ENCODE results near the gene HLA-G.

The HLA-G gene

DNA sequence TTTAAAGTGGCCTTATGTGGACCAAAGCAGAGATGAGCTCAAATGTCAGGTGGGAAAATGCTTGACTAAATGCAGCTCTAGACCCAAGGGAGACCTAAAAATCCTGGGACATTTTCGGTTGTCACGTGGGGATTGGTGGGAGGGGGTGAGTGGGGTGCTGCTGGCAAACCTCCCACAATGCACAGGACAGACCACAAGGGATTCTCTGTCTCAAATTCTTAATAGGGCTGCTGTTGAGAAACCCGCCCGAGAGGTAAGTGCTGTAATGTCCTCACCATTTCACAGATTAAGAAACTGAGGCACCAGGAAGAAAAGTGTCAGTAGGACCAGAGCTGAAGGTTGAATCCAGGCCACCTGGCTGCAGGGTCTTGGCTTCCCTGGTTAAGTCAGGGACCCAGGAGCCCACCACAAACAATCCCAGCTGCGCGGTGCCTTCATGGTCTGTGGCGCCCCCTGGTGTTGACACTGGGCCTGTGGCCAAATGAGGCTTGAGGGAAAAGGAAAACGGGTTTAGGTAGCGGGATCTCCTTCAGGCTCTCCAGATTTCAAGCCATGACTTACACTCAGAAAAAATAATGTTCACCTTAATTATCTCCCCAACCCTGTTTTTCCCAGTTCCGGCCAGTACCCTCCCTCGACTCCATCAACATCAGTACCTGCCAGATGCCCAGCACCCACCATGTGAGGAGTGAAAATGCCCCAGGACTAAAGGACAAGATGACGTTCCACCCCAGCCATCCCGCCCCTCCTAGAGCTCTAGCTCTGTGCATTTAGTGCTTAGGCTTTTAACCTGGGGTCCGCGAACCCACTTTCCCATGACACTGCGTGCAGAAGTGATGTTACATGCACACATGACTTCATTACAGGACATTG lies 7.2 kb downstream of the HLA-G start:
- Histone ChIP-seq H2AFZ (ENCODE audit: low read depth) (peak overlapping the region; percentile 38; the same call in 1 of the 2 replicates), H3K4me2 (no peak overlapping the region; the same call in 1 of the 2 replicates), H3K9ac (no peak overlapping the region), H3K4me1 (ENCODE audit: low read depth, poor library complexity, severe bottlenecking) (no peaks in the 10 kb centered on the region), H3K27ac (no peak overlapping the region), H4K20me1 (ENCODE audit: insufficient read depth) (no peaks in the 10 kb centered on the region), H3K27me3 (ENCODE audit: insufficient read depth, low read depth) (no peaks in the 10 kb centered on the region), H3K4me3 (IDR thresholded peaks at IDR 0.05; ENCODE audit: insufficient read depth, low read depth, low read length) (no peak overlapping the region), H3K36me3 (ENCODE audit: insufficient read depth) (no peaks in the 10 kb centered on the region), H3K79me2 (ENCODE audit: insufficient read depth, low read depth) (no peaks in the 10 kb centered on the region)
- TF ChIP-seq, protein P1, sequence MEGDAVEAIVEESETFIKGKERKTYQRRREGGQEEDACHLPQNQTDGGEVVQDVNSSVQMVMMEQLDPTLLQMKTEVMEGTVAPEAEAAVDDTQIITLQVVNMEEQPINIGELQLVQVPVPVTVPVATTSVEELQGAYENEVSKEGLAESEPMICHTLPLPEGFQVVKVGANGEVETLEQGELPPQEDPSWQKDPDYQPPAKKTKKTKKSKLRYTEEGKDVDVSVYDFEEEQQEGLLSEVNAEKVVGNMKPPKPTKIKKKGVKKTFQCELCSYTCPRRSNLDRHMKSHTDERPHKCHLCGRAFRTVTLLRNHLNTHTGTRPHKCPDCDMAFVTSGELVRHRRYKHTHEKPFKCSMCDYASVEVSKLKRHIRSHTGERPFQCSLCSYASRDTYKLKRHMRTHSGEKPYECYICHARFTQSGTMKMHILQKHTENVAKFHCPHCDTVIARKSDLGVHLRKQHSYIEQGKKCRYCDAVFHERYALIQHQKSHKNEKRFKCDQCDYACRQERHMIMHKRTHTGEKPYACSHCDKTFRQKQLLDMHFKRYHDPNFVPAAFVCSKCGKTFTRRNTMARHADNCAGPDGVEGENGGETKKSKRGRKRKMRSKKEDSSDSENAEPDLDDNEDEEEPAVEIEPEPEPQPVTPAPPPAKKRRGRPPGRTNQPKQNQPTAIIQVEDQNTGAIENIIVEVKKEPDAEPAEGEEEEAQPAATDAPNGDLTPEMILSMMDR (conservative IDR thresholded peaks at IDR 0.05; ENCODE audit: low read depth, low read length): peak; percentile 93

DNA sequence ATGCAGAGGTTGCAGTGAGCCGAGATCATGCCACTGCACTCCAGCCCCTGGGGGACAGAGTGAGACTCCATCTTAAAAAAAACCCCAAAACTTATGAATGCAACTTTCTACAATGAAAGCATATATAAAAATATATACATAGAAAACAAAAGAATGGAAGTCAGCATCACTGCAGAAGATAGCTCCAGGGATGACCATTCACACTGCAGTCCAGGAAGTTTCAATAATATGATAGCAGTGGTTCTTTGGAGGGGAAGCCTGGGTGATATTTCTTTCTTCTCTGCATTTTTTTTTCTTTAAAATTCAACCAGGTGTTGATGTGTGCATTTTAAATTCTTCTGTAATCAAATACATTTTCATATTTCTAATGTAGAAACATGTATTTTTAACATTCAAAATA lies 12.3 kb downstream of the HLA-G start:
- H3K9ac ChIP-seq: no peak overlapping the region
- no peak overlapping the region for H2AFZ ChIP-seq (ENCODE audit: low read depth)
- H3K4me2 ChIP-seq: no peak overlapping the region
- H4K20me1 ChIP-seq (ENCODE audit: insufficient read depth): no peaks in the 10 kb centered on the region
- TF ChIP-seq, protein P1 (conservative IDR thresholded peaks at IDR 0.05; ENCODE audit: low read depth, low read length): no peak
- H3K79me2 ChIP-seq (ENCODE audit: insufficient read depth, low read depth): no peaks in the 10 kb centered on the region
- no peaks in the 10 kb centered on the region for H3K4me1 ChIP-seq (ENCODE audit: low read depth, poor library complexity, severe bottlenecking)
- no peaks in the 10 kb centered on the region for H3K27me3 ChIP-seq (ENCODE audit: insufficient read depth, low read depth)
- no peak overlapping the region for H3K27ac ChIP-seq
- no peak overlapping the region for H3K4me3 ChIP-seq (IDR thresholded peaks at IDR 0.05; ENCODE audit: insufficient read depth, low read depth, low read length)
- no peaks in the 10 kb centered on the region for H3K36me3 ChIP-seq (ENCODE audit: insufficient read depth)

DNA sequence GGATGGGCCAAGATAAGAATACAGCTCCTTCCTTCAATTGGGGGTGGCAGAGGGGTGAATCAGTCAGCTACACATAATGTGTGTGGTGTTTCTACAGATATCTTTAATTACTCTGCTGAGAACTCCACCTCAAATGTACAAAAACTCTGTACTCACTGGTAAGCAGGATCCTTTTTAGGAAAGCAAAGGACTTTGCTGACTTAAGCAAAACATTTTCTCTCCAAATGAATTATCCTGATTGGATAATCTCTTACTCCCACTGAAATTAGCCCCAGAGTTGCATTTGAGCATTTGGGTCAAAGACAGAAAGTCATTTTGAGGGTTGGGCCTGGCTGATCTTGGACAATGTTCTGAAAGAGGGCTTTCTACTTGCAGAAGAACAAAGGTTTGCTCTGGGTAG lies 13.4 kb downstream of the HLA-G start:
- H3K36me3 ChIP-seq (ENCODE audit: insufficient read depth): no peaks in the 10 kb centered on the region
- H3K4me1 ChIP-seq (ENCODE audit: low read depth, poor library complexity, severe bottlenecking): no peaks in the 10 kb centered on the region
- no peaks in the 10 kb centered on the region for H3K79me2 ChIP-seq (ENCODE audit: insufficient read depth, low read depth)
- H3K9ac ChIP-seq: no peak overlapping the region
- no peak overlapping the region for H3K4me2 ChIP-seq
- H2AFZ ChIP-seq (ENCODE audit: low read depth): no peak overlapping the region
- no peak overlapping the region for H3K4me3 ChIP-seq (IDR thresholded peaks at IDR 0.05; ENCODE audit: insufficient read depth, low read depth, low read length)
- H3K27me3 ChIP-seq (ENCODE audit: insufficient read depth, low read depth): no peaks in the 10 kb centered on the region
- TF ChIP-seq, protein P1 (conservative IDR thresholded peaks at IDR 0.05; ENCODE audit: low read depth, low read length): no peak
- no peaks in the 10 kb centered on the region for H4K20me1 ChIP-seq (ENCODE audit: insufficient read depth)
- no peak overlapping the region for H3K27ac ChIP-seq

DNA sequence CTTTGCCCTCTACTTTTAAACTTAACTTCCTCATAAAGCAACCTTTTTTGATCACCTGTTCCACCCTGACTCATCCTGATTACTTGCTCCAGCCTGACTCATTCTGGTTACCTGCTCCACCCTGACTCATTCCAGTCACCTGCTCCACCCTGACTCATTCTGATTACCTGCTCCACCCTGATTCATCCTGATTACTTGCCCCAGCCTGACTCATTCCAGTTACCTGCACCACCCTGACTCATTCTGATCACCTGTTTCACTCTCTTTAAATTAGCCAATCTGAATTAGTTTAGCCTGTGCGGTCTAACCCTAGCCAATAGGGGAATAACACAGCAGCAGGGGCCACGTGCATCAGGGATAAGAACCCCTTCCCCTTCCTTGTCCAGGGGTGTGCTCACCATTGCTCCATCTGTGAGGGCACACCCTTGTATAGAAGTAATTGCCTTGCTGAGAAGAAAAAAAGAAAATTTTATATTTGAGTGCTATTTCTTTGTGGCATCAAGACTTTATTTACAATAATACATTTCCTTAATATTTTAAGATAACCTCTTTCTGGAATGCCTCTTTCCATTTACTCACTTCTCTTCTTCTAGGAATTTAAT lies 17.9 kb downstream of the HLA-G start:
- no peaks in the 10 kb centered on the region for H3K27me3 ChIP-seq (ENCODE audit: insufficient read depth, low read depth)
- no peaks in the 10 kb centered on the region for H3K36me3 ChIP-seq (ENCODE audit: insufficient read depth)
- no peaks in the 10 kb centered on the region for H4K20me1 ChIP-seq (ENCODE audit: insufficient read depth)
- H3K4me3 ChIP-seq (IDR thresholded peaks at IDR 0.05; ENCODE audit: insufficient read depth, low read depth, low read length): no peak overlapping the region
- no peak overlapping the region for H2AFZ ChIP-seq (ENCODE audit: low read depth)
- H3K4me1 ChIP-seq (ENCODE audit: low read depth, poor library complexity, severe bottlenecking): no peaks in the 10 kb centered on the region
- no peaks in the 10 kb centered on the region for H3K79me2 ChIP-seq (ENCODE audit: insufficient read depth, low read depth)
- no peak overlapping the region for H3K9ac ChIP-seq
- TF ChIP-seq, protein P1 (conservative IDR thresholded peaks at IDR 0.05; ENCODE audit: low read depth, low read length): no peak
- no peak overlapping the region for H3K4me2 ChIP-seq
- H3K27ac ChIP-seq: no peak overlapping the region

Measured in KMS-11 (cell line).